Upper lobe of left lung (tissue), 4 donors: Measurements from ENCODE around the gene HSD17B4.

Source experiments
- CTCF ChIP-seq, 6 experiments: fragments of 450-650 bp in 4 of 6; fragments of 200-600 bp in 2 of 6; sonication (generic) in 2 of 6; IDR thresholded peaks; one replicate each; pipeline ENCODE4 v1.5.1; 2016 to 2019; ENCODE audit warnings: antibody characterized with exemption in 6 of 6
- POLR2A ChIP-seq, 4 donors: fragments of 450-650 bp; IDR thresholded peaks; one replicate each; pipeline ENCODE4 v1.5.1; 2016 to 2017; ENCODE audit warnings: antibody characterized with exemption in 4 of 4, mild to moderate bottlenecking in 2 of 4
- POLR2AphosphoS5 ChIP-seq, 2 donors: sonication (generic); formaldehyde crosslinking; IDR thresholded peaks; one replicate each; pipeline ENCODE4 v1.5.1; 2017; ENCODE audit warnings: antibody characterized with exemption in 2 of 2

- no peak for TF ChIP-seq CTCF (IDR thresholded peaks at IDR 0.05)
- TF ChIP-seq POLR2A (IDR thresholded peaks at IDR 0.05): no peak
- TF ChIP-seq POLR2AphosphoS5 (IDR thresholded peaks at IDR 0.05): no peak
Measured at GRCh38 chr5:119470105-119470763, 17.9 kb downstream of the HSD17B4 start.
